GM19328 (cell line): Measurements from ENCODE around the gene SBNO1.
"Not testable (repeated sequence)": the region's sequence is repeated elsewhere in the genome, so short reads cannot be mapped to it uniquely, and the experiment has no call there.

Experiments
- ATAC-seq: cut with Tn5 transposase; IDR thresholded peaks from one replicate; pipeline ENCODE4 v1.9.1; 2021; ENCODE audit warnings: mild to moderate bottlenecking, moderate library complexity; ENCODE audit not compliant: unreplicated experiment

The SBNO1 gene

GRCh38 chr12:123364532-123365024 is at the start of gene SBNO1:
SBNO1 (minus strand) TSS chr12:123364847; CDS start chr12:123350441, 14,406 bp downstream.
- ATAC-seq: peak; percentile 43

- no peak for ATAC-seq
Measured at GRCh38 chr12:123410041-123410412, 45.4 kb upstream of the SBNO1 start.

DNA sequence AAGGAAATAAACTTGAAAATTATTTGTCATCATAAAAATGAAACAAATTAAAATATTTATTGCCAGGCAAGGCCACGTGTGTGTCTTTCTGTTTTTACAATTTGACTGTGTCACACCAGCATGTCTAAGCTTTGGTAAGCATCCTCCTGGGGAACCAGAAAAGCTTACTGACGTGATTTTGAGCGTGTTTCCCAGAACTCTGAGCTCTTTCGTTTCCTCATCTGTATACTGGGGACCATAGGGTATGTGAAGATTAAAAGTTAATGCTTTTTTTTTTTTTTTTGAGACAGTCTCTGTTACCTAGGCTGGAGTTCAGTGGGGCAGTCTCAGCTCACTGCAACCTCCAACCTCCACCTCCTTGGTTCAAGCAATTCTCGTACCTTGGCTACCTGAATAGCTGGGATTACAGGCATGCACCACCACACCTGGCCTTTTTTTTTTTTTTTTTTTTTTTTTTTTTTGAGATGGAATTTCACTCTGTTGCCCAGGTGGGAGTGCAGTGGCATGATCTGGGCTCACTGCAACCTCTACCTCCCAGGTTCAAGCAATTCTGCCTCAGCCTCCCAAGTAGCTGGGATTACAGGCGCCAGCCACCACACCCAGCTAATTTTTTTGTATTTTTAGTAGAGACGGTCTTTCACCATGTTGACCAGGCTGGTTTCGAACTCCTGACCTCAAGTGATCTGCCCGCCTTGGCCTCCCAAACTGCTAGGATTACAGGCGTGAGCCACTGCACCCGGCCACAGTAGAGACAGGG is 44.8 kb upstream of the SBNO1 start:
- not testable (repeated sequence) for ATAC-seq

DNA sequence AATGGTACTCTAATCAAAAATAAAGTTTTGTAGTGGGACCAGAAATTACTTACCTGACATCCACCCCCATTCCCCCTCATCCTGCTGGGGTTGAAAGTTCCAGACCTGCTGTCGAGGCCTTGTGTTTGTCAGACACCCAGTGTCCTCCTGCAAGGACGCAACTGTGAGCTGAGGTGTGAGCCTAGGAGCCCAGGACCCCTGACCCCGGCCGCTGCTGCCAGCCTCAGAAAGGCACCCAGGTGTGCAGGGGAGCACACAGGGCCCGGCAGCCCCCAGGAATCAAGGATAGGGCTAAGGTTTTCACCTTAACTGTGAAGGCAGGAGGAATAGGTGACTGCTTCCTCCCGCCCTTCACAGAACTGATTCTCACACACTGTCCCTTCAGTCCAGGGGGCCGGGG is 44.0 kb upstream of the SBNO1 start:
- ATAC-seq: not testable (repeated sequence)

GRCh38 chr12:123407934-123408333 is 43.3 kb upstream of the SBNO1 start:
- ATAC-seq: not testable (repeated sequence)

GRCh38 chr12:123407269-123407668 is 42.6 kb upstream of the SBNO1 start:
- ATAC-seq: not testable (repeated sequence)

- ATAC-seq: no peak
Measured at GRCh38 chr12:123404581-123404980, 39.9 kb upstream of the SBNO1 start.

DNA sequence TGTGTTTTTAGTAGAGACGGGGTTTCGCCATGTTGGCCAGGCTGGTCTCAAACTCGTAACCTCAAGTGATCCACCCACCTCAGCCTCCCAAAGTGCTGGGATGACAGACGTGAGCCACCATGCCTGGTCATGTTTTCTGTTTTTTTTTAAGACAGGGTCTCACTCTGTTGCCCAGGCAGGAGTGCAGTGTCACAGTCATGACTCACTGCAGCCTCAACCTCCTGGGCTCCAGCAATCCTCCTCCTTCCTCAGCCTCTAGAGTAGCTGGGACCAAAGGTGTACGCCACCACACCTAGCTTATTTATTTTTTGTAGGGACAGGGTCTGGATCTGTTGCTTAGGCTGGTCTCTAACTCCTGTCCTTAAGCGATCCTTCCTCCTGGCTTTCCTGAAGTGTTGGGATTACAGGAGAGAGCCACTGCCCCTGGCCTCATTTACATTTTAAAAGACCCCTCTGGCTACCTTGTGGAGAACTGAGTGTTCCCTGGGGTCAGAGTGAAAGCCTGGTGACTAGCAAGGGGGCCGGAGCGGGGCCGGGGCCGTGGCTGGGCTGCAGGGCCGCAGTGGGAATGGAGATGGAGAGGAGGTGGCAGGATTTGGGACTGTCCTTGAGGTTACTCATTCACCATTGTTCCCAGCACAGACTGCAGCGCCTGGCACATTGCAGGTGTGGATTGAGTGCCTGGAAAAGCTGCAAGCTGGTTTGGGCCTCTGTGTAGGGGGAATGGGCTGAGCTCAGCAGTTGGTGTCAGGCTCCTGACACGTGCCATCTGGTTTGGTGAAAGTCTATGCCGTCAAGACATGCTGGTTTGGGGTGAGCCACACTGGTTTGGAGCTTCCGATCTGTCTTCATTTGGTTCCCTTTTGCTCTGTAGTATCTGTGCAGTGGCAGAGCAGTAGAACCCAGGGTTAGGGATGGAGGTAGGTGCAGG is 37.4 kb upstream of the SBNO1 start:
- ATAC-seq: no peak

DNA sequence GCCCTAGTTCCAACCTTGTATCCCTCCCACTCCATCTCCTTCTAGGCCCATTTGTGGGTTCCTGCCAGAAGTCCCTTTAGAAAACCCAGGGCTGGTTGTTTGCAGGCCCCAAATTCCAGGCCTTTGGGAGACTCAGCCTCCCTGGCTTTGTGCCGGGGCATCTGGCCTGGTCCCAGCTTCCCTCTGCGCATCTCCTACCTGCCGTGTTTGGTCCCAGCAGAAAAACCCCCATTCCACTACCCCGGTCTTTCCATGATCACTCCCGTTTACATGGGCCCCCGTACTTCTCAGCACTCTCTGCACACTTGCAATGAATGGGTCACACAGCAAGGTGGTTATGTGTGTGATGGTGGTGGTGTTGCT is 34.6 kb upstream of the SBNO1 start:
- no peak for ATAC-seq

DNA sequence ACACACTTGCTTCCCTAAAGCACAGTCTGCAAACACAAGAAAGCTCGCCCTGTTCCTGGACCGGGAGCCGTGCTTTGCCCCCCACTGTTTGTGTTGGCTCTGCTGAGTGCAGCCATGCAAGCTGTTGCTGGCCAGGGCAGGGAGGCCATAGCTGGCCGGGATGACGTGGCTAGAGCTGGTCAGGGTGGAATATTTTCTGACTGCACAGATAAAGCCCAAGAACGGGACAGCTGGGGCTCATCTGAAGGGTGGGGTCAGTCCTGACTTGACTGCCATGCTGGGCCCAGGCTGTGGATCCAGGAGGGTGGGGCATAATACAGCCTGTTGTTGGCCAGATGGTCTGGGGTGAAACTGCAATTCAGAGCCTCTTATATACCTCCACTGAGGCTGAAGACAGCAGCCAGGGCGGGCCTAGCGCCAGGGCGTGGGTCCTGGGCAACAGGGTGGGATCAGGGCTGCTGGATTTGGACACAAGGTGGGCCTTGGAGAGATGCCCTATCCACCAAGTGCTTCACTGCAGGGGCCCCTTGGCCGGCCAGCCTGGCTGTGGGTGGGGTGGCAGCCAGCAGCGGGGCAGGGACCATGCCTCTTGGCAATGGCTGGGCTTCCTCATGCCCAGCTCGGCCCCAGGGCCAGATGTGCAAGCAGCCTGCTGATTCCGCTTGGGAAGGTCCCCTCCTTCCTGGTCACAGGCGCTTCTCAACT is 34.1 kb upstream of the SBNO1 start:
- no peak for ATAC-seq

DNA sequence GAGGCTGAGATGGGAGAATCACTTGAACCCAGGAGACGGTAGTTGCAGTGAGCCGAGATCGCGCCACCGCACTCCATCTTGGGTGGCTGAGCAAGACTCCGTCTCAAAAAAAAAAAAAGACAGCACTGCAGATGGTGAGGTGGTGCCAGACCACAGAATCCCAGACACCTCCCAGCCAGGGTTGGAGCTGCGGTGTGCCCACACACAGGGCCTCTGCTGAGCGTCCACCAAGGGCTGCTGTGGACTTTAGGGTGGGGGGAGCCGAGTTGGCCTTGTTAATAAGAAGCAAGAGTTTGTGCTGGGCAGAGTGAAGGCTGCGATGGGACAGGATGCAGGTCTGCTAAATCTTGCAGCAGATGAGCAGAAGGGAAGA is 33.5 kb upstream of the SBNO1 start:
- ATAC-seq: no peak

- no peak for ATAC-seq
Measured at GRCh38 chr12:123397400-123397799, 32.8 kb upstream of the SBNO1 start.

- ATAC-seq: no peak
Measured at GRCh38 chr12:123396954-123397353, 32.3 kb upstream of the SBNO1 start.

GRCh38 chr12:123396543-123396942 is 31.9 kb upstream of the SBNO1 start:
- ATAC-seq: no peak

GRCh38 chr12:123395236-123395635 is 30.6 kb upstream of the SBNO1 start:
- no peak for ATAC-seq

DNA sequence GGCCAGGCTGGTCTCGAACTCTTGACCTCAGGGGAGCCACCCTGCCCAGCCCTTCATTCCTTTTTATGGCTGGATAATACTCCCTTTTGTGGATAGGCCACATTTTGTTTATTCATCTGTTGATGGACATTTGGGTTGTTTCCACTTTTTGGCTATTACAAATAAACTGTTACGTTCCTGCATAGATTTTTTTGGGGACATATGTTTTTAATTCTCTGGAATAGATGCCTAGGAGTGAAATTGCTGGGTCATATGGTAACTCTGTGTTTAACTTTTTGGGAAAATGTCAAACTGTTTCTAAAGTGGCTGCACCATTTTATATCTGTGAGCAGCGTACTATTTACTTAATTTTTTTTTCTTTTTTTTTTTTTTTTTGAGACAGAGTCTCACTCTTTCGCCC is 29.1 kb upstream of the SBNO1 start:
- no peak for ATAC-seq

DNA sequence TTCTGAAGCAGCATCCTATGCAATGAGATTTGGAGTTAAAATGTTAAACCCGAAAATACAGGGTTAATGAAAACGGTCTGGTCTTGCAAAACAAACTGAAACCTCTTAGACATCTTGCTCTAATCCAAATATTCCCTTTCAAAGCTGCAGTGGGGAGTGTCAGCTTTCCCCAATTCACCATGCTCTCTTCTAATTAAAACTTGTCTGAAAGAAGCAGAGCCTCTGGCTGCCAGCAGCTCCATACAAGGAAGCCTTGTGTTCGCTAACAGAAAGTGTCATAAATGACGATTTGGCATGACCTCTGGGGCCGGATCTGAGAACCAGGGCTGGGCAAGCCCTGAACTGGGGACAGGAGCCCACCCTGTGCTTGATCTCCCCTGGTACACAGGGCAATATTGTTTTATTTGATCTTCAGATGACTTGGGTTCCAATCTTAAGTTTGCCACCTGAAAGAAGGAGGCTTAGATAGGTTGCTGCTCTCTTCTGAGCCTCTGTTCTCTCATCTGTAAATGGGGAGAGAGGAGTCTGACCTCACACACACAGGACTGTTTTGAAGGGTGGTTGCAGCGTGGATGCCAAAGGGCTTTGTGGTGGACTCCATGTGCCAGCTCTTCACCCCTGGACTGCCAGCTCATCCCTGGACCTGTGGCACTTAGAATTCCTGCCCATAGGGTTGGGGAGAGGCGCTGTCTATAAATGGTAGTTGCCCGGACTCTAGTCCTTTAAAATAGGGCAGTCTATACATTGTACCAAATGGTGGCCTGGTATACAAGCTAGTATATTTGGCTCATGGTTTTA is 27.1 kb upstream of the SBNO1 start:
- ATAC-seq: no peak

- ATAC-seq: no peak
Measured at GRCh38 chr12:123390498-123391426, 26.1 kb upstream of the SBNO1 start.

DNA sequence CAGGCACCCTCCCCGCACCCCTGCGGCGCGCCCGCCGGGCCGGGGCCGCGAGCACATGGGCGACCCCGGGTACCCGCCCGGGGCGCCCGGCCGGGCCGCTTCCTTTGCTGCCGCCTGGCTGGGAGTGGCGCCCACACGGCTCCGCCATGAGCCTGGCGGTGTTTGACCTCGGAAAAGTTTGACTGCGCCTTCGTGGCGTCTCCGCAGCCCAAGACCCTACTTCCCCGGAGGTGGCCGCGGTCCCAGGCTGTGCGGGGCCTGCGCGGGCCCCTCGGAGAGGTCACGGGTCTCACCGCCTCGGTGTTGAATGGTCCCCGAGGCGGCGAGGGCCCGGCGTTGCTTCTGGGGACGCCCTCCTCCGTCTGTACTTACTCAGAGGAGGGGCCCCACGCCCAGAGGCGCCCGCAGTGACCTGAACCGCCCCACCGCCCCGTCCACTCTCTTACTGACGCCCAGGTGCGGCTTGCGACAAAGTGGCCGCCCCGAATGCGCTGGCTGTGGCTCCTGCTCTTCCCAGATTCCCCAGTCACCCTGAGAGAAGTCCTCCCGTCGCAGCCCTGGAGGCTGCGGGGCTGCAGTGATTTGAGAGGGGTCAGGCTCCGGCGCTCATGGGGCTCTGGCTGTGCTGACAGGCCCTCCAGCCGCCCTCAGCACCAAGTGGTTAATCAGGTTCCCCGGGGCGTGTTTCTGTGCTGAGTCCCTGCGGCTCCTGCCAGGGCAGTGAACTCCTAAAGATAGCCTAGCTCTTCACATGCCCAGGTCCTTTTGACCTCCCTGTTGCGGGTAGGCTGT is 25.1 kb upstream of the SBNO1 start:
- peak; percentile 25 for ATAC-seq
